ENCODE data around the gene NRGN.

NRGN gene

DNA sequence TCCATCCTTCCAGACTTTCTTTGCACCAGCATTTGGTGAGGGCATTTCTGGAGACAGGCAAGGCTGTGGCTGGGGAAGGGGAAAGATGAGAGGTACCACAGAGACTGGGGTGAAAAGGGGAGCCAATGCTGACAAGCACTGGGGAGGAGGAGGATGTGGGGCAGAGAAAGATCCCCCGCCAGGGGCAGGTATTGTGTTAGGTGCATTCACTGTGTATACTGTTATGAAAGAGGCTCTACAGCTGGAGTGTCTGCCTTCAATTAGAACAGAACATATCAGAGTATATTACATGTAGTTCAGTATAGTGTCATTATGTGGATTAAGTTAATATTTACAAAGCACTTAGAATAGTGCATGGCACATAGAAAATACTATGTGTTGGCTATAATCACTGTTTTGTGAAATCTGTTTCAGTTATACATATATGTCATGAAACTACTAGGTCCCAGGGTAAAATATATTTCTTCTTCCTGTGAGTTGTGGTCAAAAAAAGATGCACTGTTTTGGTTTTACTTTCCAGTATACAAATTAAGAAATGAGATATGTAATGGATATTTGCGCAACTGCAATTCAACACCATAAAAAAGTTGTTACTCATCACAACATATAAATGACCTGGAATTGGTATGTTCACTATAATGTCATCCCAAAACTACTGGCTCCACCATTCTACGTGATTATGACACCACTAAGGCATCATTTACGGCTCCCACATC is 52.0 kb downstream of the NRGN start:
- DNase-seq (ENCODE audit: low read depth), result no peak

DNA sequence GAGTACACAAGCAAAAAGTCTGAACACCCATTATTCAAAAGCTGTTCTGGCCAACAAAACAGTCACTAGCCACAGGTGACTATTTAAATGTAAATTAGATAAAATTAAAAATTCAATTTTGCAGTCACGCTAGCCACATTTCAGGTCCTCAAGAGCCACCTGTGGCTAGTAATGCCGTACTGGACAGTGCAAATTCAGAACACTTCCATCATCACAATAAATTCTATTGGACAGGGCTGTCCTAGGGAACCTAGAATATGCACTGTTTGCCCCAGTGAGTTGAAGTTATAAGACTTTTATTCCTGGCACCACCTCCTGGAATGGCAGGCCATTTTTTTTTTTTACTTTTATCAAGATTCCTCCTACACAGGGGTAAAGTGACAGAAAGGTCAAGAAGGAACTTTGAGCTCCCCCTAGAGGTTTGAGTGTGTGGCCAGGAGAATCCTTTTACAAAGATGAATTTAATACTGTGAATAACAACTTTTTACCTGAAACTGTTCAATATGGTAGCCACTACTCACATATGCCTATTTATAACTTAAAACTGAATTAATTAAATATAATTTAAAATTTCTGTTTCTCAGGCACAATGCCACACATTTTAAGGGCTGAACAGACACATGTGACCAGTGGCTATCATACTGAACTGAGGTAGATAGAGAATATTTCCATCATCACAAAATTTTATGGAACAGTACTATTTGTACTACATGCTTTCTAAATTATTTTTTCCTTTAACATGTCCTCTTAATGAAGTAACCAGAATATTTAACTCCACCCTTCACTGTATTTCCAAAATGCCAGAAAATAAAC is 53.9 kb downstream of the NRGN start:
- DNase-seq (ENCODE audit: low read depth), result no peak

DNA sequence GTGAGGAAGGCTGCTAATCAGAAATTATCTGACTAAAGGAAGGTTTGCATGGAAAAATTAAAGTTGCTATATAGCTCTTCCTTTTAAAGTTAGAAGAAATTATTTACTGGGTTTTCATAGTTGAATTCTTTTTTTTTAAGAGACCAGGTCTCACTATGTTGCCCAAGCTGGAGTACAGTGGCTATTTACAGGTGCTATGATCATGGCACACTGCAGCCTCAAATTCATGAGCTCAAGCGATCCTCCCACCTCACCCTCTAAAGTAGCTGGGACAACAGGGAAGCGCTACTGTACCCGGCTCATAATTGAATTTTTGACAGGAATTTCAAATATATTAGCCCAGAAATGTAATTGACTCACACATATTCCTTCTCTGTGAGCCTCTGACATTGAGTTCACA is 56.6 kb downstream of the NRGN start:
- no peak for DNase-seq (ENCODE audit: low read depth)
